HFF-Myc (cell line): ENCODE measurements around the gene POLR2B.

Source experiments
- DNase-seq: peaks from one replicate; pipeline ENCODE4 v3.0.0-alpha.2; 2011; ENCODE audit warnings: low read depth; ENCODE audit errors: extremely low read depth
- H3K4me3 ChIP-seq: replicated peaks from 2 replicates; pipeline ENCODE4 v1.5.1; 2011; ENCODE audit warnings: low read depth, mild to moderate bottlenecking, control low read depth, low read length
- TF ChIP-seq, protein P1 (sequence below): IDR thresholded peaks from 2 replicates; pipeline ENCODE4 v1.5.1; 2012; ENCODE audit warnings: mild to moderate bottlenecking, low read depth, low read length, control low read depth; ENCODE audit errors: missing control alignments

Gene POLR2B

DNA sequence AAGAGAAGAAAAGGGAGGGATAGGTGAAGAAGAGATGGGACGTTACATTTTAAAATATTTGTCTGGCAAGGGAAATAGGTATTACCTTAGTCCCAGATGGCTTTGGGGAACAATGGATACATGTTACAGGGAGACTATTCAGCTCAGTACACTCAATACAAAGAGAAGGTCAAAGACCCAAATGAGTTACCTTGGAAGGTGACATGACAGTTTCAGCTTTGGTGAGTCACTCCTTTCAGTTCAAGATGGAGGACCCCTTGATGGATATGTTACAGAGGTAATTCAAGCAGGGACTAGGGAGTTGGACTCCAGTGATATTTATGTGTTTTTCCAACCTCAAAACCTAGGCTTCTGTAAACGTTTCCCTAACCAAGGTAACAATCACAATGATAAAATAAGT is 6.3 kb upstream of the POLR2B start:
- TF ChIP-seq, protein P1, sequence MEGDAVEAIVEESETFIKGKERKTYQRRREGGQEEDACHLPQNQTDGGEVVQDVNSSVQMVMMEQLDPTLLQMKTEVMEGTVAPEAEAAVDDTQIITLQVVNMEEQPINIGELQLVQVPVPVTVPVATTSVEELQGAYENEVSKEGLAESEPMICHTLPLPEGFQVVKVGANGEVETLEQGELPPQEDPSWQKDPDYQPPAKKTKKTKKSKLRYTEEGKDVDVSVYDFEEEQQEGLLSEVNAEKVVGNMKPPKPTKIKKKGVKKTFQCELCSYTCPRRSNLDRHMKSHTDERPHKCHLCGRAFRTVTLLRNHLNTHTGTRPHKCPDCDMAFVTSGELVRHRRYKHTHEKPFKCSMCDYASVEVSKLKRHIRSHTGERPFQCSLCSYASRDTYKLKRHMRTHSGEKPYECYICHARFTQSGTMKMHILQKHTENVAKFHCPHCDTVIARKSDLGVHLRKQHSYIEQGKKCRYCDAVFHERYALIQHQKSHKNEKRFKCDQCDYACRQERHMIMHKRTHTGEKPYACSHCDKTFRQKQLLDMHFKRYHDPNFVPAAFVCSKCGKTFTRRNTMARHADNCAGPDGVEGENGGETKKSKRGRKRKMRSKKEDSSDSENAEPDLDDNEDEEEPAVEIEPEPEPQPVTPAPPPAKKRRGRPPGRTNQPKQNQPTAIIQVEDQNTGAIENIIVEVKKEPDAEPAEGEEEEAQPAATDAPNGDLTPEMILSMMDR: no peak
- no peak overlapping the region for H3K4me3 ChIP-seq
- no peak for DNase-seq

DNA sequence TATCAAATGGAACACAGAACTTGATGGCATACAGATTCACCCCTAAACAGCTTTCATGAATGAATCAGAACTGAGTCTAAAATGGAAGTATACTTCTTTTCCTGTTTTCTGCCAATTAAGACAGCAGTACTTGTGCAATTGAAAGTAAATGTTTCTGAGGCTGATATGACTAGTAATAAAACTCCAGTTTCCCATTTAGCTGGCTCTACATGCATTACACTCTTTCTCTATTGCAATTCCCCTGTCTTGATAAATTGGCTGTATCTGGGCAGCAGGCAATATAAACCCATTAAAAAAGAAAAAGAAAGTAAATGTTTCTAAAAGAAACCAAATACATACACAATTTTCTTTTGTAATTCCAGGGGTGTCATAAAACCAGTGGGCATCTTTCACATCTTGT is 5.9 kb upstream of the POLR2B start:
- H3K4me3 ChIP-seq: no peak overlapping the region
- TF ChIP-seq, protein P1: no peak

DNA sequence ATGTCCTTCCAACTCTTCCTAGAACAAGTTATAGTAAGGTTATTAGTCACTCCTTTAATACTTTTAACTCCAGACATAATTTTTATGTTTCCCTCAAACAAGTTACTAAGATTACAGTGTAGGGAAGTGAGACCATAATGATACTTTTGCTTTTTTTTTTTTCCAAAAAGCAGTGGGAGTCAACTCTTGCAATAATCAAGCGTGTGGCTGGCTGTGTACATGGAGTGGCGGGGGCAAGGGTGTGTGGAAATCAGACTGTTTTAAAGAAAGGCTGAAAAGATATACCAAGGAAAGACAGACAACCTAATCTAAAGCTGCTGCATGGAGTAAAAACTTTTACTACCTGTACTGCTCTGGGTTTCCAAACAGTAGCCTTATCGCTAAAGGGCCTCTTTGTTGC is 5.4 kb upstream of the POLR2B start:
- TF ChIP-seq, protein P1: no peak
- H3K4me3 ChIP-seq: no peak overlapping the region
- DNase-seq: no peak

More for the DNA sequence above, 5.9 kb upstream of the POLR2B start:
- DNase-seq: no peak

DNA sequence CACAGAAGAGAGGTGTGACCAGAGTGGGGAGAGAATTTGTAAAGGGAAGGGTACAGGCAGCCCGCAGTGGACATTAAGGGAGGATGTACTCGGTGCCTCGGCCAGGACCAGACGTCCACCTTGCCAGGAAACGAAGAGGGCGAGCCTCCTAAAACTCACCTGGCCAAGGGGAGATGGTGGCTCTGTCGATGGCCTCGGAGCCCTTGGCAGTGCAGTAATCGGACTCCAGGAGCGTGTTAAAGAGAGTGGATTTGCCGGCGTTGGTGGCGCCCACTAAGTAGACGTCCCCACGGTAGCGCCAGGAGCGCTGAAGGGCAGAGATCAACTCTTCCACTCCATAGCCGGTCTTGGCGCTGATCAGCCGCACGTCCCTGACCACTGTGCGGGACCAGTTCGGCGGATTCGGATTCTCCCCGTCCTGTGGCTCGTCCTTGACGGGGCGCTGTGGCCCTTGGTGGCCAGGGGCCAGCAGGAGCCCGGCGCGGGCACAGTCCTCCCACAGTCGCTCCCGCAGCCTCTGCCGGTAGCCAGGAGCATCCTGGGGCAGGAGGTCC is 2.3 kb upstream of the POLR2B start:
- no peak for DNase-seq
- H3K4me3 ChIP-seq: peak overlapping the region; percentile 85
- TF ChIP-seq, protein P1: no peak

DNA sequence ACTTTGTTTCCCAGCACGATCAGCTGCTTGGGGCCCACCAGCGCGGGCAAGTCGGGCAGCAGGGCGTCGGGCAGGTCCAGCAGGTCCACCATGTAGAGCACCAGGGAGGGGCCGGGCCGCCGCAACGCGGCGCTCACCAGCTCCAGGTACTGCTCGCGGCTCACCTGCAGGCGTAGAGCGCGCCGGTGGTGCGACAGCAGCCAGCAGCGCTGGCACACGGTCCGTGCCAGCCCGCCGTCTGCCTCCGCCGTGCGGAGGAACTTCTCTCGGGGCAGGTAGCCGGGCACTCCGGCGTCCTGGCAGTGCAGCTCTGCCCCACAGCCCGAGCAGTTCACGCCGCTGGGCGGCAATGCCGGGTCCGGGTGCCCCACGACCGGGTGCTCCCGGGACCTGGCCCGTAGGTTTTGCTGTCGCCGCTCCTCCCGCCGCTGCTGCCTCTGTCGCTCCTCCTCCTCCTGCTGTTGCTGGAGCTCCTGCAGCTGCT is 1.8 kb upstream of the POLR2B start:
- TF ChIP-seq, protein P1: no peak
- DNase-seq: no peak
- peak overlapping the region; percentile 85 for H3K4me3 ChIP-seq

DNA sequence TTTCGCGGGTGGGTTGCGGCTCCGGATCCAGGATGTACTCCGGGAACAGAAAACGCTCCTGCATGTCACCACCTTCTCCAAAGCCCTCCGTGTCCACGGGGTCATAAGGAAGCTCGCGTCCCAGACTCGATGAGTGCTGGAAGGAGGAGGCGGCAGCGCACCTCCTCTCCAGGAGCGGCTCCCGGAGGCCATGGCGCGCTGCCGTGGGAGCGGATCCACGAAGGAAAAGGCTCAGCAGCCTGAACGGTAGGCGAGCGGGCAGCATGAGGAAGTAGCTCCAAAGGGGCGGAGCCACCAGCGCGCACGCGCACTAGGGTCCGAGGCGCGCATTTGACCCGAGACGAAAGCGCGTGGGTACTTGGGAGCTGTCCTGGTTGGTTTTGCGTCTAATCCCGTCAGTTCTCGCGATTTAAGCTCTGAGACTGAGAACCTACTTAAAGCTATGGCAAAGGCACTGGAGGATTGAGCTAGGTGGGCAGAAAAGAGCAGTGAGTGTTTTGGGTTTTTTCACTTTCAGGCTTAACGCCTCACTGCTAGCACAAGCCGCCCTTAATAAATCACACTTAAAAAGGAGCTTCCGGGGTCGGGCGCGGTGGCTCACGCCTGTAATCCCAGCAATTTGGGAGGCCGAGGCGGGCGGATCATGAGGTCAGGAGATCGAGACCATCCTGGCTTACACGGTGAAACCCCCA is 1.2 kb upstream of the POLR2B start, which contains the start of gene NOA1:
TSS of gene NOA1 (minus strand) at position 286 of the 692 bp plus-strand sequence. CDS start at position 265, 21 bp downstream.
- TF ChIP-seq, protein P1: no peak
- DNase-seq: peak; percentile 98
- H3K4me3 ChIP-seq: peak within 1 kb of the TSS; percentile 85
